ENCODE results near the gene PTPRO.

Gene PTPRO

DNA sequence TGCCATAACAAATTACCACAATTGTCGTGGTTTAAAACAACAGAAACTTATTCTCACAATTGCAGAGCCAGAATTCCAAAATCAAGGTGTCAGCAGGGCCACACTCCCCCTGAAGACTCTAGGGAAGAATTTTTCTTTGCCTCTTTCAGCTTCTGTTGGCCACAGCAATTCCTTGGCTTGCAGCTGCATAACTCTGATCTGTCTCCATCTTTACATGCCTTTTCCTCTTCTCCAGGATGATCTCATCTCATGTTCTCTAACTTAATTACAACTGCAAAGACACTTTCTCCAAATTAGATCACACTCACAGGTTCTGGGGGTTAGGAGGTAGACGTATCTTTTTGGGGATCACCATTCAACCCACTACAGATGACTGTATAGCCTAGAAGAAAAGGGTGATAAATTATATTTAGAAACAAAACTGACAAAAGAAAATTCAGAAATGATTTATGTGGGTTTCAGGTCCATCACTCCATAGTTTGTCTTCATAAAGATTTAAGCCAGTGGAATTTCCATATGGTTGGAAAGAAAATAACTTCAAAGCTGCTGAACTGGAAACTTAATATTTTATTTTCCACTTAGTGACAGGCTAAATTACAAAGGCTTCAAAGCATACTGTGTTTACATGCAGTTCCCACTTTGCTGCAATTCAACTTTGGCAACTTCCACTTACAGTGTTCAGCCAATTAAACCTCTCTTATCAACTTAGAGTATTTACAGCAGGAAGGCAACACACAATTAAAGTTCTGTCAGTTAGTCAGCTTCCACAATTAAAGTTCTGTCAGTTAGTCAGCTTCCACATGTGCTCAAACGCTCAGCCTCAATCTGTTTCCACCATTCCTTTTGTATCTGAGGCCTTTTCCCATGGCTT lies 253.6 kb downstream of the PTPRO start:
- DNase-seq: no peak

DNA sequence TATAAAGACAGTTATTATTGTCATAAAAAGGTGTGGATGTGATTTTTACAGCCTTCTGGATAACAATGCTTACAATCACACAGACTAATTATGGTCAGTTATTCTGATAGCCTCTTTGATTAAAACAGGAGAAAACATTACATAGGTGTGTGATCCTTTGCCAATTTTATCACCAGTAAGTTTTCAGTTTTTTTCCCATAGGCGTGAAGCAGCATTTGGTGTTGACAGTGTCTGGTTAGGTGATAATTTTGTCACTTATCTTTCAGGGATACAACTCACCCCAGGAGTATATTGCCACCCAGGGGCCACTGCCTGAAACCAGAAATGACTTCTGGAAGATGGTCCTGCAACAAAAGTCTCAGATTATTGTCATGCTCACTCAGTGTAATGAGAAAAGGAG lies 258.1 kb downstream of the PTPRO start:
- peak in 1 of 4 experiments; percentile 9 for DNase-seq

DNA sequence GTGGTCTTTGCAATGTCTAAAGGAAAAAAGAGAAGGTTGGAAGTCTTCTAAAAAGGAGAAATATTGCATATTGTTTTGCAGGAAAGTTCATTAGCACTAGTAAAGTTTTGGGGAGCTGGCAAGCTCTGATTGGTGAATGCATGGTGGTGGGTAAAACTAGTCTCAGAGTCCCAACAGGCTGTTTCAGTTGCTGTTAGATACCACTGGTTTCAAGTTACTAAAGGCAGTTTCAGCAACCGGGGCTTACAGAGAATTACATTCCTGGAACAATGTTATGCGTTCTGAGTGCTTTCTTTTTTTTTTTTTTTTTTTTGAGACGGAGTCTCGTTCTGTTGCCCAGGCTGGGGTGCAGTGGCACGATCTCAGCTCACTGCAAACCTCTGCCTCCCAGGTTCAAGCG lies 258.7 kb downstream of the PTPRO start:
- DNase-seq: no peak

DNA sequence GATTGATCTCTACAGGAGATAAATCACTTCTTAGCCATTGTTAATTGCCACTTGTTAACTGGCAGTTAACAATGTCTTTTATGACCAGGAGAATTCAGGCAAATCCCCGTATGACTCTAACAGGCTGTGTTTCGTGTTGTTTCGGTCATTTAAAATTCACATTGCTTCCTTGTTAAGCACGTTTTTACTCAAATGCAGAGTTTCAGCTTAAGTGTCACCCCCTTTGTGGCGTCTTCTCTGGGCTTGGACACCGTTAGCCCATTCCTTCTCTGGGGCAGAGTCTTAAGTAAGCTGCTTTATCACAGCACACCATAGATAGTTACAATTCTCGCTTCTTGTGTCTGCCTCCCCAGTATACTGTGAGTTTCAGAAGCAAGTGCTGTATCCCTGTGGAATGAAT lies 261.5 kb downstream of the PTPRO start:
- DNase-seq: no peak

DNA sequence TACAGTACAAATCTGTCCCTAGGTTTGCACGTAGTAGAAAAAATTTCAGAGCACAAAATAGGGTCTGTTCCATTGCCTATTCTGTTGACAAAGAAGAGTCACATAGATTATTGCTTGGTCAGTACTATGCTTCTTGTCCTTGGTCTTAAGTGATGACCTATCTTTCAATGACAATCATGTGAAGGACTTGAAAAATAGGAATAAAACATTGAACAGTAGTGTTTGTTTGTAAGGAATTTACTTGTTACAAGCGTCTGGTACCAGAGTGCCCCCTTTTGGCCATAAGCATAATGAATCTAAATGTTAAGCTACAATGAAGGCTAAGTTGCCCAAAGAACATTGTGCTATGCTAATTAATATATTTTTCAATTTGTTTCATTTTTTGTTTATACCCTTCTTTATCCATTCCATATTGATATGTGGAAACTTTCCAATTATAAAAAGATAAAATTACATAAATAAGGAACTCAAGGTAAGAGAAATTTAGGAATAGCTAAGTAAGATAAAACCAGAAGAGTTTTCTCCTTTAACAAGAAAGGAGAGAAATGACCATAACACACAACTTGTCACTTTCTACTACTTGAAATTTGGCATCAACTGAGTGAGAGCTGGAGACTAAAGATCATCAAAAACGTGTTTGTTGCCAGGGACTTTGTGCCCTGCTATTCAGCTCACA lies 262.2 kb downstream of the PTPRO start:
- DNase-seq: no peak

DNA sequence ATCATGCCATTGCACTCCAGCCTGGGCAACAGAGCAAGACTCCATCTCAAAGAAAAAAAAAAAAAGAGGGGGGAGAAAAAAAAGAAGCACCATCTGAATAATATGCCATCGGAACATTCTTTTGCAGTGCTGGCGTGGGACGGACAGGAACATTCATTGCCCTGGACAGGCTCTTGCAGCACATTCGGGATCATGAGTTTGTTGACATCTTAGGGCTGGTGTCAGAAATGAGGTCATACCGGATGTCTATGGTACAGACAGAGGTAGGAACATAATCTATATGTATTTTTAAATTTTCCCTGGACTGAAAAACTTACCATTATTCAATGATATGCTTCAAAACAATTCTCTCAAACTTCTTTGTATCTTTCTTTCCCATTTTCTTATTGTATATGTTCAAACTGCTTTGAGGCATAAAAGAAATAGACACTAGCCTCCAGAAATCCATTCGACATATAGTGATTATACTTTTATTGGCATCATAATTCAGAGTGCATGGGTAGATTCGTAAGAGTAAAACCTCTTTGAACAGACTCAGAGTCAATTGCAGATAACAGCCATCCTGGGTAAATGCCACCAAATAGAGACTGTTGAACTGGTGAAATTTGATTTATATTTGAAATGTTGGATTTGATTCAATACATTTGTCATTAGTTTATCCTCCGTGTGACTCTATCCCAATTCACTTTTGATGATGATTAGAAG lies 267.2 kb downstream of the PTPRO start:
- no peak for DNase-seq

DNA sequence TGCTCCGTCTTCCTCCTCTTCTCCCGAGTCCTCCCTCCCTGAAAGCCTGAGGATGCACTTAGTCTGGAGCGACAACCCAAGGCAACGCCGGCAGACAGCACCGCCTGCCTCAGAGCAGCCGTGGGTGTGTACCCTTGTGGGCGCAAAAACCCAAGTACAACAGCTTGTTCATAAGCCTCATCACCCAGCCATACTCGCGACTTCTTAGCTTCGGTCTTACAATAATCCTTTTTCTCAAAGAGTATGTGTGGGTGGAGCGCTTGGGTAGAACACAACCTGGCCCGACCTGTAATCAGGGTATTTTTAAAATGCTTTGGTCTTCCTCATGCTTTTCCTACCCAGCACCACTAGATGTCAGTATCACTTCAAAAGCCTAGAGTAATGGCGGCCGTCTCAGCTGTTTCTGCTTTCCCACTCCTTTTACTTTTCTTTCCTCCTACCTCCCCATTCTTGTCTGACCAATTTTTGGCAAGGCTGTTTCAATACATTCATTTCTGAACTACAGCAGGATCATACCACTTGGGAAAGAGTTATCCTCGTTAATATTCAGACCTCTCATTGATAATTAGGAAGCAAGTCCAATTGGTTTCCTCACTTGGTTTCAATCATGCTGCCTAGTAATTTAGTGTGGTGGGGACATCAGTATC lies 268.0 kb downstream of the PTPRO start:
- DNase-seq: peak in 1 of 4 experiments; percentile 11

DNA sequence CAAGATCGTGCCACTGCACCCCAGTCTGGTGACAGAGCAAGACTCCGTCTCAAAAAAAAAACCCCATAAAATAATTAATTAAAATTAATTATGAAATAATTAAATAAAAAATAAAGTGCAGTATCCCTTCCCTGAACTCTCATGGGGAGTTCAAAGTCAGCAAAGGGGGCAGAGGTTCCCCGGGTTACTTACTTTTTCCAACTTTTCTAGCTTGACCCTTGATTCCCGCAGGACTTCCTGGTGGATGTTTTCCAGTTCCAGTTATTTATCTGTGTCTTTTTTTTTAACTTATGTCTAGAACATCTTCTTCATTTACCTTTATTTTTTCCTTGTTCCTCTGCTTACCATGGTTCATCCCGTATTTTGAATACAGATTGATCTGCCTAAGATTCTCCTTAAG lies 269.5 kb downstream of the PTPRO start:
- no peak for DNase-seq

DNA sequence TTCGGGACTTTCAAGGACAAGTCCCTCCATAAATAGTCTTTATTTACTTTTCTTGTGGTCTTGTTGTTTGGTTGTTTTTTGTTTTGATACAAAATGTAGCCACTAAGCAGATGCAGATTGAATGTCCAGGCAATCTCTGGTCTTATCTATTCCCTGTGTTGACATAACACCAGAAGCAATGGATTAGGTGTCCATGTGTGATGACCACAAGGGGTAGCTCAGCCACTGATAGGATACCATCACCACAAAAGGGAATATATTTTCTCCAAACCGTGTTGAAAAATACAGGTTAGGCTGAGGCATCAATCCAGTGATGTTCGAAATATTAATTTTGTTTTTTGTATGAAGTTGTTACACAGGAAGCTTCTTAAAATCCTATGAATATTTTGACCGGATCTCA lies 270.6 kb downstream of the PTPRO start:
- no peak for DNase-seq

DNA sequence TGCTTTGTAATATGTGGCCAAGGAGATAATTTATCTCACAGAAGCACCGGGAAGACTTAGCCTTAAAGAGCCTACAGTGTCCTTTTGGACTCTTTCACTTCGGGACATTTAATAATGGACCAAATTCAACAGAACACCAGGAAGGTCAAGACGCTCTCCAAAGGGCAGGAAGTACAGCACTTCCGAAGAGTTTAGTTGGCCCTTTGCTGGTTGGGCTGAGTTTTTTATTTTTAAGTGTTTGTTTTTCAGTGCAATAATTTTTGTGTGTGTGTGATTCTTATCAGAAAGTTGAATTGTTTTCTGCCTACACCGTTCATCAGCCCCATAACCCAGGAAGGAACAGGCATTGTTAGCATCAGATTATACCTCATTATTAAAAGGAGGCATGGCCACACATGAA lies 273.9 kb downstream of the PTPRO start:
- no peak for DNase-seq

DNA sequence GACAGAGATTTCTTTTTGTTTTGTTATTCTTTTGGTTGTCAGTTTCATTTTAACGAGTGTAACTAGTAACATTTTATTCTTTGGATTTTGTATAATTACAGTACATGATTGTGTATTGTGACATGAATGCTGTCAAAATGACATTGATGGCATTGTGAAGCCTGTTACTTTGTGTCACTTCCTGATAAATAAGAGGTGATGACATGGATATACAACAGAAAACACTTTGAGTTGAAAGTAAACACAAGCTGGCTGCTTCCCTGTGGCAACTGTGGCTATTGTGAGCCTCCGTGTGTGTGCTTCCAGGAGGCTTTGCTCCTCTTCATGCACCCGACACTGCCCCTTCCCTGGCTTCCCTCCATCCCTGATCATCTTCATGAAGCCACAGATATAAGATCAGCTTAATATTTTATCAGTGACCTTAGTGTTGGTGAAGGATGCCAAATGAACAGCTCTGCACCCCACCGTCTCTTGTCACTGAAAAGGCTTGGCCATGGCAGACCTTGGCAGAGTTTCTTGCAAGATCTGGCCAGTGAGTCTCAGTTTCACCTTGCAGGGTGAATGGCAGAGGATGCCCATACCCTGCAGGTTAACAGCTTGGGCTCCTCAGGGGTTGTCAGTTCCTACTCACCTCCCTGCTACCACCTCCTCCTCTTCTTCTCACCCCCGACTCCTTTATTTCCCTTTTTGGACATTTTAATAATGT lies 275.0 kb downstream of the PTPRO start:
- DNase-seq: no peak

DNA sequence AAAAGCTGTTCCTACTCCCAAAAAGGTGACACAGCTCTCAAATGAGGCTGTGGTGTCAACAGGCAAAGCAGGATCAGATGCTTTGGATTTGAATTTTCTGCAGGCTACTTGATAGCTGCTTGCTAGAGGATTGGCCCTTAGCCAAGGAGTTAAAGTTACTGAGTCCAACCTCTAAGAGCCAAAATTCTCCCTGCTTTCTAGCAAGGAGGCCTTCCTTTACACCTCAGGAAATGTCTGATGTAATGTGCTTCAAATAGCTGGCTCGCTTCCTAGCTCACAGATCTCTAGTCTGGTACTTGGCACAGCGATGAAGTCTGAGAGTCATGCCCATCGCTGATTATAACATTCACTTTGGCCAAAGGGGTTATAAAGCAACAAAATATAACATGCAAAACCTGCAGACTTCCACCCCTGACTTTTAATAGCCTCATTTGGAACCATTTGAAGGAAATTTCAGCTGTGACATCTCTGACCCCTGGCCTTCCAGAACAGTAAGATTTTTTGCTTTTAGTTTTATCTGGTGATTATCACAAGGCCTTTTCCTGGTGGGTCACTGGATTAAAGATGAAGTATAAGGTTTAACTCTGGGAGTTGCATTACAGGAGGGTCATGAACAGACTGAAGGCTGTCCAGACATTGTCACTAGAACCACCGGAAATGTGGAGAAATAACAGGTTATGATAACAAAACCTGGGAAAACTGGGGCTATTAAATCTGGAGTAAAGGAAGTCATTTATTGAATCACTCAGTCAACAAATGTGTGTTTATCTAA lies 277.1 kb downstream of the PTPRO start:
- DNase-seq: no peak

DNA sequence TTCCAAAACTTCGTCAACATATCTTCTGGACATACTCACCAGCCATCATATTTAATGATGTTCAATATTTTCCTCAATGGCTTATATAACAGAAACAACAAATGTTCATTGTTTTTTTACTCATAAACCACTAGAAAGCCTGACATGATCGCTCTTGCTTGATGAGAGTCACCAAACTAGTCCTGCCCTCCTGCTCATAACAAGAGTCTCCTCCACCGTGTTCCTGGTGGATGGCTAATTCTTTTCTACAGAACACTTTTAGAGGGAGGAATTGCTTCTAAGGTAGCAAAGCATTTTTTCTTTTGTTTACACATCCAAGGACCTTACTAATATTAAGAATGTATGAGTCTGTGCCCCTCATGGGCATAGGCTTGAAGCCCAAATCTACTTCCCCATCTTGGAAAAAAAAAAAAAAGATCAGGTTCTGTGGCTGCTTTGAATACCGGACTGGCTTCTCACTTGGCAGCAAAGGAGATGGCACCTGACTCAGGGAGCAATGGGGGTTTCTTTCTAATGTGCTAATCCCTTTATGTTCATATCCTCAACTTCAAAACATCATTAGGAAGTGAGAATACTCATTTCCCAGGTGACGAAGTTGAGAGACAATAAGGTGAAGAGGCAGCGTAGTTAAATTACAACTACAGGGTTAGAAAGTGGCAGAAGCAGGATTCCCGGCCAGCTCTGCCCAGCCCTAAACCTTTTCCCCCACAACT lies 278.1 kb downstream of the PTPRO start:
- DNase-seq: no peak

DNA sequence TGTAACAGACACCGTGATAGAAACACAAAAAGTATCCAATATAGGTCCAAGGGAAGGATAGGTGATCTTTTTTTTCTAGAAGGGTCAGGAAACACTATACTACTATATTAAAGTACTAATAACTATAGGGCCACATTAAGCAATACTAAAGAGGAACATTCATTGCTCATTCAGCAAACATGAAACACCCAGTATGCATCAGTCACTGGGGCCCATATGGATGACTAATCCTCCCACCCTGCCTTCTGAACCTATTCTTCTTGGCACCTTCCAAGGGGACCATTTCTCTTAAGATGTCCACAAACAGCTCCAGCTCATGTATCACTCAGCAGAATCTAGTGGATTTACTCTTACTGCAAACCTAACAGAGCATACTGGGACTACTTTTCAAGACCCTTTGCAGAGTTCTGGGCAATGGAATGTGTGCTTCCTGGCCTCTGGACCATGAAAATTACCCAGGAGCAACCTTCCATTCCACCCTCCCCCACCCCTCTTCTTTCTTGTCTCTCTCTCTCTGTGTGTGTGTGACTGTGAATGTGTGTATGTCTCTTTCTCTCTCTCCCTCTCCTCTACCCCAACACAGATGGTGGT lies 279.0 kb downstream of the PTPRO start:
- DNase-seq: no peak

DNA sequence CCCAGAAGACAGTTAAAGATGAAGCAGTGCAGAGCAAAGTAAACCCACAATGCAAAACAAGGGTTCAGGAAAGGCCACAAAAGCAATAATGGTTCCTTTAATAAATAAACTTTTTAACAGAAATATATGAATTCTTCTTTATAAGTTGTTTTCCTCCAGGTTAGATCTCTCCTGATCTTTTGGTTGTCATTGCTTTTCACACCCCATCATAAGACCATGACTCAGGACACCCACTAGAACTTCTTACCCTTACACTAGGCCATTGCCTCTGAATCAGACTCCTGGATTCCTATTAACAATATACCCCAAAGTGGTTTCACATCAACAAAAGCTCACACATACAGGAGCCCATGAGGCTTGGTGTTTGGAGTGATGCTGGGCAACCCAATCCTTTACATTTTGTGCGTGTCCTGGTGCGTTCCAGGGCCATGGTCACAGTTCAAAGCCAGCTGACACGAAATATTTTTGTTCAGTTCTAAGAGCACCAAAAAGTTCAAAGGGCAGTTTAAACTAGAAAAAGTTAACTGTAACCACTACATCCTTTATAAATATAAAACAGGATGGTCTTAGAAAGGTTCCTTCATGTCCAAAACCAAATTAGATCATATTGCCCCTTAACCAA lies 279.9 kb downstream of the PTPRO start:
- no peak for DNase-seq

DNA sequence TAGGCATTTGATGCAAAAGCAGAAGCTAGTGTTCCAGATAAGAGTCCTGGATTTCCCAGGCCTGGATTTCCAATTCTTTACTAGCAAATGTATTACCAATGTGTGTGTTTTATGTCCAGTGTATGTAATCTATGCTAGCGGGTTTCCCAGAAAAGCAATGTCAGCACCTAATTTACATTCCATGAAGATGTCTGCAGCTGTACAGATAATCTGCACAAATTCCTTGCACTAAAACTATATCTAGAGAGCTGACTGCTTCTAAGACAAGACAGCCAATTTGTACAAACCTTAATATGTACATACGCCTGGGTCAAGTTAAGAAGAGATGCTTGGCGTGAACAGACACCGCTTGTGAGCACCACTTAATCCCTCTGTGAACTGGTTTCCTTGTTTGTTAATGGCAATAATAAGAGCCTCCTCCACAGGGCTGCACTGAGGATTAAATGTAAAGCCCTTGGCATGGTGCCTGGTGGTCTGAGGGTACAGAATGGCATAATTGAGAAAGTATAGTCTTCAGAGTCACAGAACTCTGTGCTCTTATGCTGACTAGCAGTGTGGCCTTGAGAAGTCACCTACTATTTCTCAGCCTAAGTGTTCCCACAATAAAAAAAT lies 281.3 kb downstream of the PTPRO start:
- no peak for DNase-seq

DNA sequence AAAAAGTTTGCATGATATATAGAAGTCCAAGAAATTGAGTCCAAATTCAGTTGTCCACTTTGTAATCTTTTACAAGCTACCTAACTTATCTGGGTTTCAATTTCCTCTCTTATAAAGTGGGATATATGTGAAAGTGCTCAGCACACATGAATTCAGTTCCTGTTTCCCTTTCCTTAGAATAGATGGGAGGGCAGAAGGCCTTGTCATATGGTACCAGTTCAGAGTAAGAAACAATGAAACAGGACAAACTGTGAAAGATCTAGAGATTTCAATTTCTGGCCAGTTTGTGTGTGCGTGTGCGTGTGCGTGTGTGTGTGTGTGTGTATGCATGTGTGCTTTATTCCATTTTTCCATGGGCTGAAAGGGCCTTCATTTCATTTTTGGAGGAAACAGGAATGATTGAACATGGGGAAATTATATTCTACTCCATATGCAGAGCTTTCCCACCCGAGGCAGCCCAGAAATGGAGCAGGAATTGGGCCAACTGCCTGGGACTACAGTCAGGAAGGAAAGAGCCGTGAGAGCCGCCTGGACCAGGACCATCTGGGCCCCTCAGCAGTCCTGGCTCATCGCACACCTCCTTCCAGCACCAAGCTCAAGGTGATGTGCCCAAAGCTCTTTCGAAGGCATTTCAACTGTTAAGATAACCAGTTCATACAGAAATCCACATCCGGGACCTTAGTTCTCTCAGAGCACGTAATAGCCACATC lies 283.7 kb downstream of the PTPRO start:
- DNase-seq: no peak

DNA sequence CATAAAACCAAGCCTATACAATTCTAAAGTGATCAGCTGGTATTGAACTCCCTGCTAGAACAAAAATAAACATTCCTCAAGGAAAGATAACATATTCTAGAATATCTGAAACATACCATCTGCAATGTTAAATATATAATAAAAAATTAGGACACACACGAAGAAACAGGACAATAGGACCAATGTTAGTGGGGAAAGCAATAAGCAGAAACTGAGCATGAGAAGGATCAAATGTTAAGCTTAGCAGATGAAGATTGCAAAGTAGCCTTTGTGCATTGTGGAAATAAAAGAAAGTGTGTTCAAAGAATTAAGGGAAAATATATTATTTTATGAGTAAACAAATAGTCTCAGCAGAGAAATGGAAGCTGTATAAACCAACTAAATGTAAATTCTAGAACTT lies 286.1 kb downstream of the PTPRO start:
- DNase-seq: no peak

DNA sequence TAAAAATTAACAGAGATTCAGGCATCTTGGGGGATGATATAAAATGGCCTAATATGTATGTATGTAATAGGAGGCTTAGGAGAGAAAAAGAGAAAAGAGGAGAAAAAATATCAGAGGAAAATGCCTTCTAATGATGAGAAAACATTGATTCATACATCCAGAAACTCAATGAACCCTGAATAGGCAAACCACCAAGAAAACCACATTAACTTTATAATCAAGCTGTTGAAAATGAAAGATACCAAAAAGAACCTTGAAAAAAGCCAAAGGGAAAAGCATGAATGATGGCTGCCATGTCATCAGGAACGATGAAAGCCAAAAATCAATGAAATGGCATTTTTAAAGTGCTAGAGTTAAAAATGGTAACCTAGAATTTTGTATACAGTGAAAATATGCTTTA lies 286.6 kb downstream of the PTPRO start:
- DNase-seq: no peak

Measured in activated CD4-positive, CD25-positive, alpha-beta regulatory T cell (primary cell).